Transverse colon (tissue), 3 donors: ENCODE measurements around the gene LENG8.

ENCODE experiments used
- POLR2A ChIP-seq: fragments of 450-650 bp; IDR thresholded peaks from one replicate; pipeline ENCODE4 v1.6.1; 2016; ENCODE audit warnings: antibody characterized with exemption, mild to moderate bottlenecking, moderate library complexity
- TF ChIP-seq, protein P1 (sequence below), 5 experiments: fragments of 200-600 bp in 3 of 5; fragments of 450-650 bp in 2 of 5; sonication (generic) in 3 of 5; IDR thresholded peaks; 1 replicate in 2 of 5; 2 replicates in 3 of 5; pipeline ENCODE4 v1.5.1; 2016 to 2017; ENCODE audit warnings: antibody characterized with exemption in 5 of 5, inconsistent platforms in 3 of 5, mild to moderate bottlenecking in 2 of 5, moderate library complexity in 1 of 5

DNA sequence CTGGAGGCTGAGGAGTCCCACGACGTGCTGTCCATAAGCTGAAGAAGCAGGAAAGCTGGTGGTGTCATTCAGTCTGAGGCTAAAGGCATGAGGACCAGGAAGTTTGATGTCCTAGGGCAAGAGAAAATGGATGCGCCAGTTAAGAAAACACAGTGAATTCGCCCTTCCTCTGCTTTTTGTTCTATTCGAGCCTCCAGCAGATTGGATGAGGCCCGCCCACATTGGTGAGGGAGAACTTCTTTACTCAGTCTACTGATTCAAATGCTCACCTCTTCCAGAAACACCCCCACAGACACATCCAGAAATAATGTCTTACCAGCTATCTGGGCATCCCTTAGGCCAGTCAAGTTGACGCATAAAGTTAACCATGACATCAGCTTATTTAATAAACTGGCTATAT lies 41.2 kb upstream of the LENG8 start:
- TF ChIP-seq, protein P1, sequence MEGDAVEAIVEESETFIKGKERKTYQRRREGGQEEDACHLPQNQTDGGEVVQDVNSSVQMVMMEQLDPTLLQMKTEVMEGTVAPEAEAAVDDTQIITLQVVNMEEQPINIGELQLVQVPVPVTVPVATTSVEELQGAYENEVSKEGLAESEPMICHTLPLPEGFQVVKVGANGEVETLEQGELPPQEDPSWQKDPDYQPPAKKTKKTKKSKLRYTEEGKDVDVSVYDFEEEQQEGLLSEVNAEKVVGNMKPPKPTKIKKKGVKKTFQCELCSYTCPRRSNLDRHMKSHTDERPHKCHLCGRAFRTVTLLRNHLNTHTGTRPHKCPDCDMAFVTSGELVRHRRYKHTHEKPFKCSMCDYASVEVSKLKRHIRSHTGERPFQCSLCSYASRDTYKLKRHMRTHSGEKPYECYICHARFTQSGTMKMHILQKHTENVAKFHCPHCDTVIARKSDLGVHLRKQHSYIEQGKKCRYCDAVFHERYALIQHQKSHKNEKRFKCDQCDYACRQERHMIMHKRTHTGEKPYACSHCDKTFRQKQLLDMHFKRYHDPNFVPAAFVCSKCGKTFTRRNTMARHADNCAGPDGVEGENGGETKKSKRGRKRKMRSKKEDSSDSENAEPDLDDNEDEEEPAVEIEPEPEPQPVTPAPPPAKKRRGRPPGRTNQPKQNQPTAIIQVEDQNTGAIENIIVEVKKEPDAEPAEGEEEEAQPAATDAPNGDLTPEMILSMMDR (IDR thresholded peaks at IDR 0.05), result no peak
- no peak for TF ChIP-seq POLR2A
